PC-9 (cell line): Measurements from ENCODE around the gene CD48.
A peak's percentile ranks its signal among the peaks of the same experiment; 100 is the strongest.
"Not testable (repeated sequence)": the region's sequence is repeated elsewhere in the genome, so short reads cannot be mapped to it uniquely, and the experiment has no call there.

Experiments
- EZH2 ChIP-seq: fragments of 200-600 bp; sonication (generic); IDR thresholded peaks from 2 replicates; pipeline ENCODE4 v1.8.0; 2017; ENCODE audit warnings: antibody characterized with exemption, low read depth
- TF ChIP-seq, protein P1 (sequence below): fragments of 200-600 bp; sonication (generic); conservative IDR thresholded peaks from 2 replicates; pipeline ENCODE4 v1.6.1; 2017; ENCODE audit warnings: mixed run types, antibody characterized with exemption, mild to moderate bottlenecking, moderate library complexity

DNA sequence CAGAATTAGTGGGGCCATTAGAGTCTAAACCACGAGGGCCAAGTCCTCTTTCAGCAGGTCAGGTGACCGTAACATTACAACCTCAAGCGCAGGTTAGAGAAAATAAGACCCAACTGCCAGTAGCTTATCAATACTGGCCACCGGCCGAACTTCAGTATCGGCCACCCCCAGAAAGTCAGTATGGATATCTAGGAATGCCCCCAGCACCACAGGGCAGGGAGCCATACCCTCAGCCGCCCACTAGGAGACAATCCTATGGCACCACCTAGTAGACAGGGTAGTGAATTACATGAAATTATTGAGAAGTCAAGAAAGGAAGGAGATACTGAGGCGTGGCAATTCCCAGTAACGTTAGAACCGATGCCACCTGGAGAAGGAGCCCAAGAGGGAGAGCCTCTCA, 19.2 kb downstream of the CD48 start:
- TF ChIP-seq, protein P1, sequence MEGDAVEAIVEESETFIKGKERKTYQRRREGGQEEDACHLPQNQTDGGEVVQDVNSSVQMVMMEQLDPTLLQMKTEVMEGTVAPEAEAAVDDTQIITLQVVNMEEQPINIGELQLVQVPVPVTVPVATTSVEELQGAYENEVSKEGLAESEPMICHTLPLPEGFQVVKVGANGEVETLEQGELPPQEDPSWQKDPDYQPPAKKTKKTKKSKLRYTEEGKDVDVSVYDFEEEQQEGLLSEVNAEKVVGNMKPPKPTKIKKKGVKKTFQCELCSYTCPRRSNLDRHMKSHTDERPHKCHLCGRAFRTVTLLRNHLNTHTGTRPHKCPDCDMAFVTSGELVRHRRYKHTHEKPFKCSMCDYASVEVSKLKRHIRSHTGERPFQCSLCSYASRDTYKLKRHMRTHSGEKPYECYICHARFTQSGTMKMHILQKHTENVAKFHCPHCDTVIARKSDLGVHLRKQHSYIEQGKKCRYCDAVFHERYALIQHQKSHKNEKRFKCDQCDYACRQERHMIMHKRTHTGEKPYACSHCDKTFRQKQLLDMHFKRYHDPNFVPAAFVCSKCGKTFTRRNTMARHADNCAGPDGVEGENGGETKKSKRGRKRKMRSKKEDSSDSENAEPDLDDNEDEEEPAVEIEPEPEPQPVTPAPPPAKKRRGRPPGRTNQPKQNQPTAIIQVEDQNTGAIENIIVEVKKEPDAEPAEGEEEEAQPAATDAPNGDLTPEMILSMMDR: 0 out of 2 replicates have a peak, but pooled peaks have one; percentile 27
- TF ChIP-seq EZH2: not testable (repeated sequence)
